Gastroesophageal sphincter (tissue), 3 donors: Measurements from ENCODE around the gene LRBA.

ENCODE experiments used
- CTCF ChIP-seq, 4 experiments: fragments of 200-600 bp in 2 of 4; fragments of 450-650 bp in 2 of 4; sonication (generic) in 1 of 4; IDR thresholded peaks; one replicate each; pipeline ENCODE4 v1.5.1; 2017 to 2019; ENCODE audit warnings: antibody characterized with exemption in 4 of 4, mild to moderate bottlenecking in 2 of 4, moderate library complexity in 2 of 4
- EP300 ChIP-seq: sonication (generic); formaldehyde crosslinking; IDR thresholded peaks from one replicate; pipeline ENCODE4 v1.6.1; 2017; ENCODE audit warnings: antibody characterized with exemption, mild to moderate bottlenecking
- POLR2A ChIP-seq, 2 donors: fragments of 450-650 bp; IDR thresholded peaks; one replicate each; pipeline ENCODE4 v1.6.1; 2017; ENCODE audit warnings: antibody characterized with exemption in 2 of 2, mild to moderate bottlenecking in 2 of 2, moderate library complexity in 1 of 2

GRCh38 chr4:150357829-150358228 lies 657.3 kb downstream of the LRBA start:
- no peak for TF ChIP-seq POLR2A (IDR thresholded peaks at IDR 0.05)
- TF ChIP-seq EP300, result no peak
- no peak for TF ChIP-seq CTCF (IDR thresholded peaks at IDR 0.05)
